ENCODE measurements around the gene MRPL19.

The MRPL19 gene

DNA sequence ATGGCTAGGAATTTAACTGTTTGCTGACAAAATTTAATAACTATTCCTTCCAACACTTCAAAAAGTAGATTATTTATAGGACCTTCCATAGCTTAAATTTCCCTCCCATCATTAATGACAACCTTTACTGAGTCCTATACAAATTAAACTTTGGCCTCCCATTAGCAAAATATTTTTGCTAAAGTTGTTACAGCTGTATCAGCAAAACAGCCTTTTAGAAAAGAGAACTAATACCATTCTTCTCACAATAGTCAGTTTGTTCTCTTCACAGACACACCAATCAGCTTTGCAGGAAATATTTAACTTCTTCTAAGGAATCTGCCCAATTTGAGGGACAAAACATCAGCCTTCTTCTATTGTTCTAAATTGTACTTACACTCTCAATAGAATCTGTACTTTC, 76.1 kb downstream of the MRPL19 start:
- in situ Hi-C loops (cut with HindIII; ENCODE audit: low sequenced_read_pairs), result no loop called here

DNA sequence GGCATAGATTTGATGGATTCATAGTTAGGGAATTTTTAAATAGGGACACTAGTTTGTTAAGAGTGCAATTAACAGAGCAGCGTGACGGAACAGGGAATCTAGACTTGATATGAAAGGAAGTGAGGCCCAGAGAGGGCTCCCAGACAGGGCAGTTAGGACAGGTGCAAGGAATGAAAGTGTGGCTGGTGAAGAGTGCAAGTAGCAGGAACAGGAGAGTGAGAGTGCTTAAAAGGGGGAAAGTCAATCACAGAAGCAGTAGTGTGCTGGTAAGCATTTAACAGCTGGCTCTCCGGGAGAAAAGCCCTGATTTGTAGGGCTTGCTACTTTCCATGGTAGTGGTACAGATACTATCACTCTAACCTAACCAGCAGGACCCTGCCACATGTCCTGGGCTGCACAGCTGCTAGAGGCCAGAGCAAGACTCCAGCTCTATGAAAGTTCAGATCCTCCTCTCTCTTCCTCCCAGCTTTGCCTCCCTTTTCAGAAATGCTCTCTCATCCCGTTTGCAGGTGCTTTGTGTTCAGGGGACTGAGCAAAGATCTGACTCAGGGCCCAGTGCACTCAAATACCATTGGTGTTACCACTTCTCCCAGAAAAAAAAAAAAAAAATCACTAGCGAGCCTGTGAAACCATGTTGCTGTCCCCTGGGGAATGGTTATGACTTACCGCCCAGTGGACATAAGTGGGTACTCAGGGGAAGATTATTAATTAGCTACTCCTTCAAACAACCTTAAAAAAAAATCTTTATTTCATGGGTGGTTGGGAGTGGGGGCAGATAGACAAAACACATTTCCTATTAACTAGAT, 82.2 kb downstream of the MRPL19 start:
- in situ Hi-C loops (cut with HindIII; ENCODE audit: low sequenced_read_pairs), result no loop called here

DNA sequence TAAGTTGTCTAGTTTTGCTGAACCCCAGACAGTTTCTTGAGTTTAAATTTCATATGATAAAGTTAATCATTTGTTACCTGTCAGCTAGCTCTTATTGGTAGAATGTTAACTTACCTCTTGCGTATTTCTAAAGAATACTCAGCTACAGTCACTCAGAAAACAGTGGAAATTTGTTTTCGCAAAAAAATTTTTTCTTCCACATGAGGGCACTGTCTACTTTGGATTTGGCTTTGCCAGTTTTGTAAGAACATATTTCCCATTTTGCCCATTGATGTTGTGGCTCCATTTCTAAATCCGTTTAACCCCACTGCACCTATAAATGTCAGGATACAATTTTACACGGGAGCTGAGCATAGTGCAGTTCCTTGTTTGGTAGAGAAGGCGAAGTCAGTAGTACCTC, 83.3 kb downstream of the MRPL19 start:
- in situ Hi-C loops (cut with HindIII; ENCODE audit: low sequenced_read_pairs), result no loop called here

- in situ Hi-C loops (cut with HindIII; ENCODE audit: low sequenced_read_pairs), result no loop called here
Observed at GRCh38 chr2:75736276-75736675, 89.7 kb downstream of the MRPL19 start.

DNA sequence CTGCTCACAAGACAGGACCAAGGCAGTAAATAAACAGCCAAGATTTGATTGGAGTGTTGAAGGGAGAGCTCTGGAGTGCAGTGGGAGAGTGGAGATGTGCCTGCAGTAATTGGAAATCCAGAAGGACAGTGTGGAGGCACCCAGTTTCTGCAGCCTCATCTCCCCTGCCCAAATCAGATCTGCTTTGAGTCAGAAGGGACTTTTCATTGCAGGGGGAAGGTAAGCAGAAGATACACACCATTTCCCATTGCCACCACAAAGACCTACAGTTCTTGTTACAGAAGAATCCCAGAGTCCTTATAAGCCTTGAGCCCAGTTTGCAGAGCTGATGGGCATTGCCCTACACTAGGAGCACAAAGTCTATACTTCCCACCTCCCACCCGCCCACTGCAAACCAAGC, 91.4 kb downstream of the MRPL19 start:
- in situ Hi-C loops (cut with HindIII; ENCODE audit: low sequenced_read_pairs), result no loop called here

Data from endothelial cell of hepatic sinusoid (primary cell).